ENCODE results near the gene CIAO2B. TPM values are rescaled to one million over a fixed set of nuclear protein-coding genes. Genes with fewer than 3 reads are reported as not detected.
A peak's percentile ranks its signal among the peaks of the same experiment; 100 is the strongest.
"Not testable (repeated sequence)": the region's sequence is repeated elsewhere in the genome, so short reads cannot be mapped to it uniquely, and the experiment has no call there.

CIAO2B gene
- total RNA-seq, 2 donors from 2014 or later: 75.3 to 118 TPM

DNA sequence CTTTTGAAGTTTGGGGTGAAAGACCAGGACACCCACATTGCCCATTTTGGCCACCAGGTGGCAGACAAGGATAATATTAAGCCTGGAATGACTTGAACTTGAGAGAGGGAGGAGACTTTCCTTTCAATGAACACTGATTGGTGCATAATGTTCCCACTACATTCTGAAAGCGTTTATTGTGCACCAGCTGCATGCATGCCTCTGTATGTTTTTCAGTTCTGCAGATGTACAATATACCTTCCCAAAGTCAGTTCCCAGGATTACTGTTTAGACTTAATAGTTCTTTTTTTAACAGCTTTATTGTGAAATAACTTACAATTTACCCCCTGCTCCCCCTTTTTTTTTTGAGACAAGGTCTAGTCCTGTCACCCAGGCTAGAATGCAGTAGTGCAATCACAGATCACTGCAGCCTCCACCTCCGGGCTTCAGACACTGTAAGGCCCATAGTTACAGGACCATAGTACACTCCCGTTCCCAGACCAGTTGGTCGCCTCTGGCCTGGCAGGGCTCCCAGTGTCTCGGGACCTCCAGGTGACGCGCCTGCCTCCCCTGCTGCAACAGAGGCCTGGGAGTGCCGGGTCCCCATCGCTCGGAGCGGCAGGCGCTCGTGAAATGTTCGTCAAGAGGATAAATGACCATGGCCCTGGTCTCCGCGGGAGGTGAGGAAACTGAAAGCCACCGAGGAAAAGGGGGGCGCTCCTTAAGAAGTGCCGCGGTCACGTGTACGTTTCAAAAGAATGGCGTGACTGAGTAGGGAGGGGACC, 13.3 kb upstream of the CIAO2B start:
- Histone ChIP-seq H3K27me3 (no peaks in the 10 kb centered on the region), H3K4me1 (peaks cover 0 to 23% of the 10 kb centered on the region in 2 donors), H3K9me3 (no peaks in the 10 kb centered on the region), H3K4me3 (peak overlapping the region; percentile 31 to 56), H3K27ac (no peak overlapping the region), H3K36me3 (peaks cover 16% of the 10 kb centered on the region)
- peak; percentile 89 for DNase-seq (ENCODE audit: low spot score)
- TF ChIP-seq CTCF (IDR thresholded peaks at IDR 0.05): peak; percentile 83 to 93

GRCh38 chr16:66946974-66947301, 12.7 kb upstream of the CIAO2B start:
- H3K27me3 ChIP-seq: no peaks in the 10 kb centered on the region
- DNase-seq (ENCODE audit: low spot score): no peak
- no peak for TF ChIP-seq CTCF (IDR thresholded peaks at IDR 0.05)
- H3K4me3 ChIP-seq: no peak overlapping the region
- H3K36me3 ChIP-seq: peaks cover 22% of the 10 kb centered on the region
- peaks cover 0 to 23% of the 10 kb centered on the region in 2 donors for H3K4me1 ChIP-seq
- no peaks in the 10 kb centered on the region for H3K9me3 ChIP-seq
- H3K27ac ChIP-seq: no peak overlapping the region

DNA sequence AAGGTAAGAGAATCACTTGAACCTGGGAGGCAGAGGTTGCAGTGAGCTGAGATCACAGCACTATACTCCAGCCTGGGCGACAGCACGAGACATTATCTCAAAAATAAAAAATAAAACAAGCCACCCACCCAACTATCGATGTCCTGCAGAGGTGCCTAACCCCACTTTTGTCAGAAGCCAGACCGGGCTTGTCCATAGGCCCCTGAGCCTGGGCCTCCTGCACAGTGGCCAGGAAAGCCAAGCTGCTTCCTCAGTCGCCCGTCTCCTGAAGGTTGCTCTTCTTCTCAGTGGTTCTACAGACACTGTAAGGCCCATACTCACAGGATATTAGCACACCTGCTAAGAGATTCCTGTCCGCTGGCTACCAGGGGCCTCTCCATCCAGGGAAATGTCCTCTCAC, 12.3 kb upstream of the CIAO2B start:
- no peak overlapping the region for H3K4me3 ChIP-seq
- H3K4me1 ChIP-seq: peaks cover 0 to 23% of the 10 kb centered on the region in 2 donors
- no peaks in the 10 kb centered on the region for H3K9me3 ChIP-seq
- no peaks in the 10 kb centered on the region for H3K27me3 ChIP-seq
- H3K27ac ChIP-seq: no peak overlapping the region
- H3K36me3 ChIP-seq: peaks cover 26% of the 10 kb centered on the region
- DNase-seq (ENCODE audit: low spot score): no peak
- no peak for TF ChIP-seq CTCF (IDR thresholded peaks at IDR 0.05)

- H3K27me3 ChIP-seq: no peaks in the 10 kb centered on the region
- peaks cover 32% of the 10 kb centered on the region for H3K36me3 ChIP-seq
- H3K4me1 ChIP-seq: peaks cover 0 to 23% of the 10 kb centered on the region in 2 donors
- no peaks in the 10 kb centered on the region for H3K9me3 ChIP-seq
- no peak for DNase-seq (ENCODE audit: low spot score)
- no peak overlapping the region for H3K4me3 ChIP-seq
- TF ChIP-seq CTCF (IDR thresholded peaks at IDR 0.05): no peak
- no peak overlapping the region for H3K27ac ChIP-seq
Measured at GRCh38 chr16:66945939-66946338, 11.7 kb upstream of the CIAO2B start.

DNA sequence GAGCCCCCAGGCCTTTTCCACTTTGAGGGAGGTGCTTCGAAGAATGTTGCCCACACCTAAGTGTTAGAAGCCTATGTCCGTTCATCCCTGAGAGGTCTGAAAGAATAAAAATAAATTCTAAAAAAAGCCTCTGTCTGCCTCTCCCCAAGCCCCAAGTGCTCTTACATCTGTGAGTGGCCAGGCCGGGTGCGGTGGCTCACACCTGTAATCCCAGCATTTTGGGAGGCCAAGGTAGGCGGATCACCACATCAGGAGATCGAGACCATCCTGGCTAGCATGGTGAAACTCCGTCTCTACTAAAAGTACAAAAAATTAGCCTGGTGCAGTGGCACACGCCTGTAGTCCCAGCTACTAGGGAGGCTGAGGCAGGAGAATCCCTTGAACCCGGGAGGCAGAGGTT, 10.8 kb upstream of the CIAO2B start:
- not testable (repeated sequence) for H3K27me3 ChIP-seq; DNase-seq (ENCODE audit: low spot score); H3K27ac ChIP-seq; H3K4me3 ChIP-seq; H3K9me3 ChIP-seq
- H3K36me3 ChIP-seq: peaks cover 41% of the 10 kb centered on the region
- H3K4me1 ChIP-seq: peaks cover 0 to 23% of the 10 kb centered on the region in 2 donors

GRCh38 chr16:66944054-66944441, 9.8 kb upstream of the CIAO2B start:
- Histone ChIP-seq H3K4me1 (peaks cover 0 to 21% of the 10 kb centered on the region in 2 donors), H3K36me3 (peaks cover 51% of the 10 kb centered on the region), H3K9me3 (no peaks in the 10 kb centered on the region), H3K4me3 (no peak overlapping the region), H3K27ac (no peak overlapping the region), H3K27me3 (no peaks in the 10 kb centered on the region)
- no peak for DNase-seq (ENCODE audit: low spot score)
- no peak for TF ChIP-seq CTCF (IDR thresholded peaks at IDR 0.05)
